ENCODE data around the gene TLR9.

DNA sequence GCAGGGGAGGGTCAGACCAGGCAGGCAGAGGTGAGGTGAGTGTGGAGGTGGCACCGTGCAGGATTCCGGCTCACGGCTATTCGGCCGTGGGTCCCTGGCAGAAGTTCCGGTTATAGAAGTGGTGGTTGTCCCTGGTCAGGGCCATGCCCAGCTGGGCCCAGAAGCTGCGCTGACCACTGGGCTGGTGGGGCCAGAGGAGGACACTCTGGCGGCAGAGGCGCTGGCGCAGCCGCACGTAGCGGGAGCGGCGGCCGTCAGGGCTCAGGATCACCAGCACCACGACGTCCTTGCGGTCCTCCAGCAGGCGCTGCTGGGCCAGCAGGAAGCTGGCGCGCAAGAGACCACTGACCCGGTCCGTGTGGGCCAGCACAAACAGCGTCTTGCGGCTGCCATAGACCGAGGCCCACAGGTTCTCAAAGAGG lies 4.3 kb downstream of the TLR9 start:
- TF ChIP-seq, protein P1, sequence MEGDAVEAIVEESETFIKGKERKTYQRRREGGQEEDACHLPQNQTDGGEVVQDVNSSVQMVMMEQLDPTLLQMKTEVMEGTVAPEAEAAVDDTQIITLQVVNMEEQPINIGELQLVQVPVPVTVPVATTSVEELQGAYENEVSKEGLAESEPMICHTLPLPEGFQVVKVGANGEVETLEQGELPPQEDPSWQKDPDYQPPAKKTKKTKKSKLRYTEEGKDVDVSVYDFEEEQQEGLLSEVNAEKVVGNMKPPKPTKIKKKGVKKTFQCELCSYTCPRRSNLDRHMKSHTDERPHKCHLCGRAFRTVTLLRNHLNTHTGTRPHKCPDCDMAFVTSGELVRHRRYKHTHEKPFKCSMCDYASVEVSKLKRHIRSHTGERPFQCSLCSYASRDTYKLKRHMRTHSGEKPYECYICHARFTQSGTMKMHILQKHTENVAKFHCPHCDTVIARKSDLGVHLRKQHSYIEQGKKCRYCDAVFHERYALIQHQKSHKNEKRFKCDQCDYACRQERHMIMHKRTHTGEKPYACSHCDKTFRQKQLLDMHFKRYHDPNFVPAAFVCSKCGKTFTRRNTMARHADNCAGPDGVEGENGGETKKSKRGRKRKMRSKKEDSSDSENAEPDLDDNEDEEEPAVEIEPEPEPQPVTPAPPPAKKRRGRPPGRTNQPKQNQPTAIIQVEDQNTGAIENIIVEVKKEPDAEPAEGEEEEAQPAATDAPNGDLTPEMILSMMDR (IDR thresholded peaks at IDR 0.05): no peak
- no peak for TF ChIP-seq POLR2A (IDR thresholded peaks at IDR 0.05)
